ENCODE measurements around the gene L3MBTL2. TPM values are rescaled to one million over a fixed set of nuclear protein-coding genes. Genes with fewer than 3 reads are reported as not detected.
"Not testable (repeated sequence)": the region's sequence is repeated elsewhere in the genome, so short reads cannot be mapped to it uniquely, and the experiment has no call there.

L3MBTL2 gene
- total and polyA plus RNA-seq, 2 donors (not counting 1 experiment from before 2014, with no cell fraction given) = 22.5 to 37.3 TPM

- no peaks in the 10 kb centered on the region for H3K4me1 ChIP-seq (ENCODE audit: control insufficient read depth in 2 of 2, insufficient read depth in 2 of 2, low read length in 2 of 2)
- ATAC-seq (ENCODE audit: low read depth) (no peak), DNase-seq (no peak)
- H3K9me3 ChIP-seq (ENCODE audit: control extremely low read depth in 1 of 3, control insufficient read depth in 2 of 3, insufficient read depth in 1 of 3, low read length in 2 of 3) = no peaks in the 10 kb centered on the region
- Mint-ChIP-seq H3K4me3 (no peak overlapping the region), H3K9me3 (ENCODE audit: insufficient read depth) (no peaks in the 10 kb centered on the region), H3K27ac (no peak overlapping the region), H3K27me3 (no peaks in the 10 kb centered on the region), H3K4me1 (no peaks in the 10 kb centered on the region)
- CTCF ChIA-PET = no interaction called here
- H3K27me3 ChIP-seq (replicated peaks in 1 of 4; ENCODE audit: control extremely low read depth in 1 of 4, control insufficient read depth in 3 of 4, insufficient read depth in 4 of 4, low read length in 3 of 4) = no peaks in the 10 kb centered on the region
- H4K20me1 ChIP-seq (ENCODE audit: control insufficient read depth, insufficient read depth, low read length, poor library complexity, severe bottlenecking) = no peaks in the 10 kb centered on the region
- no peak overlapping the region for H2AFZ ChIP-seq (ENCODE audit: insufficient read depth, low read depth, low read length, poor library complexity, severe bottlenecking)
- TF ChIP-seq CTCF (IDR thresholded peaks at IDR 0.05) (no peak), EZH2 (IDR thresholded peaks at IDR 0.05; ENCODE audit: borderline replicate concordance, insufficient read depth, low read depth, low read length, poor library complexity, severe bottlenecking) (no peak)
- H3K79me2 ChIP-seq (ENCODE audit: control insufficient read depth, insufficient read depth, low read length) = no peaks in the 10 kb centered on the region
- WGBS (ENCODE audit: insufficient coverage) = 95% methylated on average over 11 of the region's 11 CpGs
- no peak overlapping the region for H3K9ac ChIP-seq (ENCODE audit: low read length)
- no peak overlapping the region for H3K4me3 ChIP-seq (ENCODE audit: control extremely low read depth in 1 of 5, extremely low read depth in 1 of 5, insufficient read depth in 1 of 5, low read depth in 2 of 5, low read length in 4 of 5)
- POLR2A ChIA-PET = interaction anchor here (0.8 kb wide), 1 partner anchor 107 kb away, joined by 3 read pairs; no protein-coding TSS in a partner anchor
- H3K4me2 ChIP-seq (replicated peaks; ENCODE audit: low read depth, low read length, poor library complexity, severe bottlenecking) = no peak overlapping the region
- peaks cover 0 to 79% of the 10 kb centered on the region in 2 experiments for H3K36me3 ChIP-seq (replicated peaks in 1 of 2; ENCODE audit: control extremely low read depth in 1 of 2, control insufficient read depth in 1 of 2, extremely low read depth in 1 of 2, insufficient read depth in 2 of 2, low read length in 1 of 2)
- no peak overlapping the region for H3K27ac ChIP-seq (ENCODE audit: low read length in 2 of 2)
- intact Hi-C loops (cut with micrococcal nuclease) = no loop called here
Observed at GRCh38 chr22:41257696-41258095, 52.6 kb downstream of the L3MBTL2 start.

- H3K9ac ChIP-seq (ENCODE audit: low read length); DNase-seq; intact Hi-C loops (cut with micrococcal nuclease); H3K27me3 Mint-ChIP-seq; H3K9me3 Mint-ChIP-seq (ENCODE audit: insufficient read depth); H3K27ac Mint-ChIP-seq; H3K4me3 Mint-ChIP-seq; H3K4me3 ChIP-seq (ENCODE audit: control extremely low read depth in 1 of 5, extremely low read depth in 1 of 5, insufficient read depth in 1 of 5, low read depth in 2 of 5, low read length in 4 of 5); H3K4me1 Mint-ChIP-seq; POLR2A ChIA-PET; H3K27me3 ChIP-seq (replicated peaks in 1 of 4; ENCODE audit: control extremely low read depth in 1 of 4, control insufficient read depth in 3 of 4, insufficient read depth in 4 of 4, low read length in 3 of 4); H4K20me1 ChIP-seq (ENCODE audit: control insufficient read depth, insufficient read depth, low read length, poor library complexity, severe bottlenecking); H3K9me3 ChIP-seq (ENCODE audit: control extremely low read depth in 1 of 3, control insufficient read depth in 2 of 3, insufficient read depth in 1 of 3, low read length in 2 of 3); ATAC-seq (ENCODE audit: low read depth); CTCF ChIA-PET; H3K4me1 ChIP-seq (ENCODE audit: control insufficient read depth in 2 of 2, insufficient read depth in 2 of 2, low read length in 2 of 2); H3K27ac ChIP-seq (ENCODE audit: low read length in 2 of 2); H3K79me2 ChIP-seq (ENCODE audit: control insufficient read depth, insufficient read depth, low read length); H3K4me2 ChIP-seq (replicated peaks; ENCODE audit: low read depth, low read length, poor library complexity, severe bottlenecking); H2AFZ ChIP-seq (ENCODE audit: insufficient read depth, low read depth, low read length, poor library complexity, severe bottlenecking): not testable (repeated sequence)
- 100% methylated on average over 2 of the region's 4 CpGs for WGBS (ENCODE audit: insufficient coverage)
- H3K36me3 ChIP-seq (replicated peaks in 1 of 2; ENCODE audit: control extremely low read depth in 1 of 2, control insufficient read depth in 1 of 2, extremely low read depth in 1 of 2, insufficient read depth in 2 of 2, low read length in 1 of 2) = peaks cover 2 to 81% of the 10 kb centered on the region in 2 experiments
Observed at GRCh38 chr22:41259756-41260155, 54.6 kb downstream of the L3MBTL2 start.
